ENCODE data around the gene GIMAP1. TPM values are rescaled to one million over a fixed set of nuclear protein-coding genes. Genes with fewer than 3 reads are reported as not detected.

The GIMAP1 gene
- total RNA-seq, 1 experiment from 2014 or later: not detected

GRCh38 chr7:150728011-150728410 is 11.6 kb downstream of the GIMAP1 start:
- Histone ChIP-seq H3K79me2 (ENCODE audit: low read length) (no peaks in the 10 kb centered on the region), H3K9ac (ENCODE audit: low read length) (no peak overlapping the region), H2AFZ (ENCODE audit: low read length) (no peak overlapping the region), H3K4me3 (ENCODE audit: low read length) (no peak overlapping the region), H3K36me3 (ENCODE audit: insufficient read depth, low read length) (no peaks in the 10 kb centered on the region), H3K27me3 (ENCODE audit: low read length) (no peaks in the 10 kb centered on the region), H3K4me2 (ENCODE audit: low read depth, low read length, poor library complexity, severe bottlenecking) (no peak overlapping the region), H4K20me1 (ENCODE audit: insufficient read depth, low read depth, low read length) (no peaks in the 10 kb centered on the region), H3K9me2 (replicated peaks; ENCODE audit: insufficient read depth, low read length) (no peaks in the 10 kb centered on the region), H3K4me1 (ENCODE audit: low read length) (no peaks in the 10 kb centered on the region), H3K9me3 (ENCODE audit: low read length) (no peaks in the 10 kb centered on the region), H3K27ac (ENCODE audit: low read length) (no peak overlapping the region)
- DNase-seq: no peak

GRCh38 chr7:150728609-150729008 is 12.2 kb downstream of the GIMAP1 start:
- Histone ChIP-seq H3K79me2 (ENCODE audit: low read length) (no peaks in the 10 kb centered on the region), H3K4me3 (ENCODE audit: low read length) (no peak overlapping the region), H3K4me2 (ENCODE audit: low read depth, low read length, poor library complexity, severe bottlenecking) (no peak overlapping the region), H2AFZ (ENCODE audit: low read length) (no peak overlapping the region), H3K9ac (ENCODE audit: low read length) (no peak overlapping the region), H3K27ac (ENCODE audit: low read length) (no peak overlapping the region), H3K9me3 (ENCODE audit: low read length) (no peaks in the 10 kb centered on the region), H3K4me1 (ENCODE audit: low read length) (no peaks in the 10 kb centered on the region), H3K36me3 (ENCODE audit: insufficient read depth, low read length) (no peaks in the 10 kb centered on the region), H4K20me1 (ENCODE audit: insufficient read depth, low read depth, low read length) (no peaks in the 10 kb centered on the region), H3K9me2 (replicated peaks; ENCODE audit: insufficient read depth, low read length) (no peaks in the 10 kb centered on the region), H3K27me3 (ENCODE audit: low read length) (no peaks in the 10 kb centered on the region)
- no peak for DNase-seq

- Histone ChIP-seq H3K27ac (ENCODE audit: low read length) (no peak overlapping the region), H3K36me3 (ENCODE audit: insufficient read depth, low read length) (no peaks in the 10 kb centered on the region)
- no peak for DNase-seq
These were observed 15.5 kb downstream of the GIMAP1 start for GRCh38 chr7:150731916-150732315.

GRCh38 chr7:150732786-150733481 is 16.5 kb downstream of the GIMAP1 start:
- Histone ChIP-seq H3K27ac (ENCODE audit: low read length) (no peak overlapping the region), H3K4me1 (ENCODE audit: low read length) (no peaks in the 10 kb centered on the region), H2AFZ (ENCODE audit: low read length) (no peak overlapping the region), H3K4me3 (ENCODE audit: low read length) (no peak overlapping the region), H3K9ac (ENCODE audit: low read length) (no peak overlapping the region), H3K79me2 (ENCODE audit: low read length) (no peaks in the 10 kb centered on the region), H3K9me3 (ENCODE audit: low read length) (no peaks in the 10 kb centered on the region), H3K4me2 (ENCODE audit: low read depth, low read length, poor library complexity, severe bottlenecking) (no peak overlapping the region), H3K27me3 (ENCODE audit: low read length) (no peaks in the 10 kb centered on the region), H3K9me2 (replicated peaks; ENCODE audit: insufficient read depth, low read length) (no peaks in the 10 kb centered on the region), H4K20me1 (ENCODE audit: insufficient read depth, low read depth, low read length) (no peaks in the 10 kb centered on the region), H3K36me3 (ENCODE audit: insufficient read depth, low read length) (no peaks in the 10 kb centered on the region)
- no peak for DNase-seq

More at GRCh38 chr7:150731916-150732315, 15.5 kb downstream of the GIMAP1 start:
- Histone ChIP-seq H3K9me3 (ENCODE audit: low read length) (no peaks in the 10 kb centered on the region), H3K9ac (ENCODE audit: low read length) (no peak overlapping the region), H3K79me2 (ENCODE audit: low read length) (no peaks in the 10 kb centered on the region), H4K20me1 (ENCODE audit: insufficient read depth, low read depth, low read length) (no peaks in the 10 kb centered on the region), H3K4me2 (ENCODE audit: low read depth, low read length, poor library complexity, severe bottlenecking) (no peak overlapping the region), H2AFZ (ENCODE audit: low read length) (no peak overlapping the region), H3K4me1 (ENCODE audit: low read length) (no peaks in the 10 kb centered on the region), H3K27me3 (ENCODE audit: low read length) (no peaks in the 10 kb centered on the region), H3K9me2 (replicated peaks; ENCODE audit: insufficient read depth, low read length) (no peaks in the 10 kb centered on the region), H3K4me3 (ENCODE audit: low read length) (no peak overlapping the region)

- H3K4me3 ChIP-seq (ENCODE audit: low read length): no peak overlapping the region
- no peak overlapping the region for H3K4me2 ChIP-seq (ENCODE audit: low read depth, low read length, poor library complexity, severe bottlenecking)
- no peak overlapping the region for H2AFZ ChIP-seq (ENCODE audit: low read length)
These were observed 17.2 kb downstream of the GIMAP1 start for GRCh38 chr7:150733482-150734095.

GRCh38 chr7:150734254-150734653 is 17.8 kb downstream of the GIMAP1 start:
- H3K4me3 ChIP-seq (ENCODE audit: low read length): no peak overlapping the region
- H3K9me2 ChIP-seq (replicated peaks; ENCODE audit: insufficient read depth, low read length): no peaks in the 10 kb centered on the region
- no peaks in the 10 kb centered on the region for H3K9me3 ChIP-seq (ENCODE audit: low read length)
- no peaks in the 10 kb centered on the region for H3K36me3 ChIP-seq (ENCODE audit: insufficient read depth, low read length)
- no peak overlapping the region for H2AFZ ChIP-seq (ENCODE audit: low read length)
- no peak for DNase-seq
- H3K4me2 ChIP-seq (ENCODE audit: low read depth, low read length, poor library complexity, severe bottlenecking): no peak overlapping the region
- no peak overlapping the region for H3K9ac ChIP-seq (ENCODE audit: low read length)
- no peaks in the 10 kb centered on the region for H3K79me2 ChIP-seq (ENCODE audit: low read length)
- no peak overlapping the region for H3K27ac ChIP-seq (ENCODE audit: low read length)
- H3K4me1 ChIP-seq (ENCODE audit: low read length): no peaks in the 10 kb centered on the region
- H3K27me3 ChIP-seq (ENCODE audit: low read length): no peaks in the 10 kb centered on the region
- no peaks in the 10 kb centered on the region for H4K20me1 ChIP-seq (ENCODE audit: insufficient read depth, low read depth, low read length)

More at GRCh38 chr7:150733482-150734095, 17.2 kb downstream of the GIMAP1 start:
- no peak for DNase-seq
- Histone ChIP-seq H3K9ac (ENCODE audit: low read length) (no peak overlapping the region), H3K27ac (ENCODE audit: low read length) (no peak overlapping the region), H3K36me3 (ENCODE audit: insufficient read depth, low read length) (no peaks in the 10 kb centered on the region), H3K79me2 (ENCODE audit: low read length) (no peaks in the 10 kb centered on the region), H3K9me3 (ENCODE audit: low read length) (no peaks in the 10 kb centered on the region), H3K4me1 (ENCODE audit: low read length) (no peaks in the 10 kb centered on the region), H4K20me1 (ENCODE audit: insufficient read depth, low read depth, low read length) (no peaks in the 10 kb centered on the region), H3K27me3 (ENCODE audit: low read length) (no peaks in the 10 kb centered on the region), H3K9me2 (replicated peaks; ENCODE audit: insufficient read depth, low read length) (no peaks in the 10 kb centered on the region)

- Histone ChIP-seq H3K4me3 (ENCODE audit: low read length) (no peak overlapping the region), H3K27ac (ENCODE audit: low read length) (no peak overlapping the region)
These were observed 19.4 kb downstream of the GIMAP1 start for GRCh38 chr7:150735596-150736358.

GRCh38 chr7:150736864-150737263 is 20.5 kb downstream of the GIMAP1 start:
- Histone ChIP-seq H3K4me2 (ENCODE audit: low read depth, low read length, poor library complexity, severe bottlenecking) (no peak overlapping the region), H3K9ac (ENCODE audit: low read length) (no peak overlapping the region), H2AFZ (ENCODE audit: low read length) (no peak overlapping the region), H3K9me2 (replicated peaks; ENCODE audit: insufficient read depth, low read length) (no peaks in the 10 kb centered on the region), H3K4me3 (ENCODE audit: low read length) (no peak overlapping the region), H4K20me1 (ENCODE audit: insufficient read depth, low read depth, low read length) (no peaks in the 10 kb centered on the region), H3K27ac (ENCODE audit: low read length) (no peak overlapping the region), H3K36me3 (ENCODE audit: insufficient read depth, low read length) (no peaks in the 10 kb centered on the region), H3K79me2 (ENCODE audit: low read length) (no peaks in the 10 kb centered on the region), H3K27me3 (ENCODE audit: low read length) (no peaks in the 10 kb centered on the region), H3K9me3 (ENCODE audit: low read length) (no peaks in the 10 kb centered on the region), H3K4me1 (ENCODE audit: low read length) (no peaks in the 10 kb centered on the region)
- no peak for DNase-seq

More at GRCh38 chr7:150735596-150736358, 19.4 kb downstream of the GIMAP1 start:
- Histone ChIP-seq H3K36me3 (ENCODE audit: insufficient read depth, low read length) (no peaks in the 10 kb centered on the region), H3K9ac (ENCODE audit: low read length) (no peak overlapping the region), H3K4me1 (ENCODE audit: low read length) (no peaks in the 10 kb centered on the region), H4K20me1 (ENCODE audit: insufficient read depth, low read depth, low read length) (no peaks in the 10 kb centered on the region), H3K79me2 (ENCODE audit: low read length) (no peaks in the 10 kb centered on the region), H3K9me2 (replicated peaks; ENCODE audit: insufficient read depth, low read length) (no peaks in the 10 kb centered on the region), H3K27me3 (ENCODE audit: low read length) (no peaks in the 10 kb centered on the region), H3K4me2 (ENCODE audit: low read depth, low read length, poor library complexity, severe bottlenecking) (no peak overlapping the region), H2AFZ (ENCODE audit: low read length) (no peak overlapping the region), H3K9me3 (ENCODE audit: low read length) (no peaks in the 10 kb centered on the region)
- DNase-seq: no peak

Measured in Karpas-422 (cell line).